Tibial artery (tissue), 4 donors: ENCODE results near the gene BAG5.

Source experiments
- DNase-seq, 2 donors: peaks; one replicate each; pipeline ENCODE4 v3.0.0-alpha.2; 2019
- H3K27ac ChIP-seq, 2 donors: fragments of 200-600 bp; sonication (generic) in 1 of 2; 1 replicate in 1 of 2; 2 replicates in 1 of 2; pipeline ENCODE4 v1.5.1; 2018 to 2019; ENCODE audit warnings: mild to moderate bottlenecking in 1 of 2
- H3K27me3 ChIP-seq, 2 donors: fragments of 200-600 bp; sonication (generic) in 1 of 2; one replicate each; pipeline versions ENCODE4 v1.5.1 to v1.6.0; 2016 to 2019
- H3K36me3 ChIP-seq, 3 donors: fragments of 200-600 bp; sonication (generic) in 2 of 3; one replicate each; pipeline ENCODE4 v1.5.1; 2016 to 2019; ENCODE audit warnings: mild to moderate bottlenecking in 2 of 3
- H3K4me1 ChIP-seq, 4 donors: fragments of 200-600 bp; sonication (generic) in 2 of 4; 1 replicate in 3 of 4; 2 replicates in 1 of 4; pipeline ENCODE4 v1.5.1; 2016 to 2019
- H3K4me3 ChIP-seq, 2 donors: fragments of 200-600 bp; sonication (generic) in 1 of 2; 1 replicate in 1 of 2; 2 replicates in 1 of 2; pipeline ENCODE4 v1.5.1; 2018 to 2019; ENCODE audit warnings: mild to moderate bottlenecking in 2 of 2
- H3K9me3 ChIP-seq, 3 donors: fragments of 200-600 bp; sonication (generic) in 1 of 3; one replicate each; pipeline ENCODE4 v1.5.1; 2016 to 2019
- CTCF ChIP-seq, 2 experiments: fragments of 200-600 bp in 1 of 2; fragments of 450-650 bp in 1 of 2; IDR thresholded peaks; one replicate each; pipeline ENCODE4 v1.5.1; 2017 to 2019; ENCODE audit warnings: antibody characterized with exemption in 2 of 2, mild to moderate bottlenecking in 1 of 2, moderate library complexity in 1 of 2
- intact Hi-C: fragments of 100-400 bp; cut with DNase I; formaldehyde crosslinking; loops from one replicate; pipeline ENCODE4 v1.15.0; 2023; ENCODE audit warnings: low total_unique reads

Gene BAG5

DNA sequence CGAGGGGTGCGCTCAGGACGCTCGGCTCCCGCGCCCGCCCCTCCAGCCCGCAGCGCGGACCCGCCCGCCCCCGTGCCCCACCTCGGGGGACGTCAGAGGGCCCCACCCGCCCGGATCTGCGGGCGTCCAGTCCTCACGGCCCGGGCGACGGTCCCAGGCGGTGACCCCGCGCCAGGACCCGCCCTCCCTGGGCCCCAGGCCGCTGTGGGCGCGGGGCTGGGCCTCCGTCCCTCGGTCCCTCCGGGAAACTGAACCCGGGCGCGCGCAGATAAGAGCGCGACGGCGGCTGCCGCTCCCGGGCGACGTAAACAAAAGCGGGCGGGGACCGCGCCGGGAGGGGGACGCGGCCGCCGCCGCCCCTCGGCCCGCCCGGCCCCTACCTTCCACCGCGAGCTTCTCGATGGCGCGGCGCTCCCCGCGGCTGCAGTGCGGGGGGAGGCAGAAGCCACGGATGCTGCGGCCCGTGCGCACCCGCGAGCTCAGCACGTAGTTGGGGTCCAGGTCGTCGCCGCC lies 41.0 kb downstream of the BAG5 start:
- no peaks in the 10 kb centered on the region for H3K27me3 ChIP-seq
- intact Hi-C loops, result loop anchor here (2.0 kb wide), 1 partner anchor 19 kb away; no protein-coding TSS in a partner anchor
- no peaks in the 10 kb centered on the region for H3K9me3 ChIP-seq
- H3K36me3 ChIP-seq, result peaks cover 4 to 7% (median 5%) of the 10 kb centered on the region in 3 donors
- H3K4me1 ChIP-seq, result peaks cover 0 to 57% (median 47%) of the 10 kb centered on the region in 4 donors
- no peak for TF ChIP-seq CTCF (IDR thresholded peaks at IDR 0.05)
- peak overlapping the region; percentile 84 to 90 for H3K27ac ChIP-seq
- peak overlapping the region; percentile 65 to 85 for H3K4me3 ChIP-seq
- no peak for DNase-seq

DNA sequence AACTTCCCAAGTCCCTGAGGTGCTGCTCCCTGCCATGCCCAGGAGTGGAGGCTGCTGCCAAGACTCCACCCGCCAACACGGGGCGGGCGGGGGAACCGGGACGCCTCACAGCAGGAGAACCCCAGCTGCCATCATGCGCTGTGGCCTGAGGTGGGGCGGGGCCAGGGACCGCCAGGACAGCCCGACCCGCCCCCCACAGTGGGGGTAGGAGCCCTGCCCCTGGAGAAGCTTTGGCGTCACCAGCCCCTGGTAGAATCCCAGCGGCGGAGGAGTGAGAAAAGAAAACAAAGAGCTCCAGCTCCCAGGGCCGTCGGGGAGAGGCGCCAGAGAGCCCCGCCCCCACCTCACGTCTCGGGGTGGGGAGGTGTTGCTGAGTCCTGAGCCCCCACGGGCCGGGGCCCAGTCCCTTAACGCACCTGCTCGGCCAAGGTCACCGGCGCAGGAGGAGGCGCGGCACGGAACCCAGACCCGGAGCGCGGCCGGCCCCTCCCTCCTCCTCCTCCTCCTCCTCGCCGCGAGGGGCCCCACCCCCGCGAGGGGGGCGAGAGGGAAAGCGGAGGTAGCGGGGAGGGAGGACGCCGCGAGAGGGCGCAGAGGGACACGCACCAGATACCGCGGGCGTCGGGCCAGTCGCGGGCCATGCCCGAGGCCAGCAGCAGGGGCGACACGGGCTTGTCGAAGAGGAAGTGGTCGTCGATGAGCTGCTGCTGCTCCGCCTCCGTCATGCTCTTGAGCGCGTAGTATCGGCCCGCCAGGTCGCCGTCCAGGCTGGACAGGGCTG lies 41.6 kb downstream of the BAG5 start:
- intact Hi-C loops, result loop anchor here (2.0 kb wide), 1 partner anchor 20 kb away; no protein-coding TSS in a partner anchor
- peaks cover 0 to 57% (median 47%) of the 10 kb centered on the region in 4 donors for H3K4me1 ChIP-seq
- DNase-seq, result peak; percentile 77 to 94

DNA sequence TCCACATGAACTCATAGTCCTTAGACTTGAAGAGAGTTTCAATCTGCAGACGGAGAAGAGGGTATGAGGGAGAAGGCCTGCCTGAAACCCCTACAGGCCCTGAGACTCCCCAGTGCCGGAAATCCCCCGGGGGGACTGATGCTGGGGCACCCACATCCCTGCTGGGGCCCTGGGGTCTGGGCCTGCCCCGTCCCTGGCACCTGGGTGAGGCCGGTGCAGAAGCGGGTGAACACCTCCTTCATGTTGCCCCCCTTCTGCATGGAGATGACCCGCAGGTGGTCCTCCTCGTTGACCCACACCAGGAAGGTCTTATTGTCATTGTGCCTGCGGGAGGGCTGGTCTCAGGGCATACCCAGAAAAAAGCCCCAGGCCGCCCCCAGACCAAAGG lies 42.2 kb downstream of the BAG5 start:
- no peaks in the 10 kb centered on the region for H3K27me3 ChIP-seq
- intact Hi-C loops, result loop anchor here (2.0 kb wide), 1 partner anchor 21 kb away; no protein-coding TSS in a partner anchor
- peak overlapping the region; percentile 84 to 90 for H3K27ac ChIP-seq
- no peak for DNase-seq
- no peaks in the 10 kb centered on the region for H3K9me3 ChIP-seq
- TF ChIP-seq CTCF (IDR thresholded peaks at IDR 0.05), result no peak
- H3K4me1 ChIP-seq, result peaks cover 0 to 57% (median 47%) of the 10 kb centered on the region in 4 donors
- peak overlapping the region; percentile 65 to 85 for H3K4me3 ChIP-seq
- H3K36me3 ChIP-seq, result peaks cover 4 to 7% (median 5%) of the 10 kb centered on the region in 3 donors

More for the DNA sequence above, 41.6 kb downstream of the BAG5 start:
- peak; percentile 59 to 61 for TF ChIP-seq CTCF (IDR thresholded peaks at IDR 0.05)
- Histone ChIP-seq H3K27ac (peak overlapping the region; percentile 84 to 90), H3K36me3 (peaks cover 4 to 7% (median 5%) of the 10 kb centered on the region in 3 donors), H3K27me3 (no peaks in the 10 kb centered on the region), H3K9me3 (no peaks in the 10 kb centered on the region), H3K4me3 (peak overlapping the region; percentile 65 to 85)

- peaks cover 0 to 57% (median 47%) of the 10 kb centered on the region in 4 donors for H3K4me1 ChIP-seq
- H3K27ac ChIP-seq, result peak overlapping the region; percentile 84 to 90
- H3K9me3 ChIP-seq, result no peaks in the 10 kb centered on the region
- peaks cover 4 to 7% (median 5%) of the 10 kb centered on the region in 3 donors for H3K36me3 ChIP-seq
- no peak for TF ChIP-seq CTCF (IDR thresholded peaks at IDR 0.05)
- no peak overlapping the region for H3K4me3 ChIP-seq
- H3K27me3 ChIP-seq, result no peaks in the 10 kb centered on the region
- DNase-seq, result peak in 1 of 2 donors; percentile 78
- intact Hi-C loops, result loop anchor here (2.0 kb wide), 2 partner anchors 21 to 27 kb away; no protein-coding TSS in a partner anchor
Observed at GRCh38 chr14:103519837-103520212, 42.6 kb downstream of the BAG5 start.

GRCh38 chr14:103519043-103519836 lies 43.2 kb downstream of the BAG5 start:
- no peak for TF ChIP-seq CTCF (IDR thresholded peaks at IDR 0.05)
- peak in 1 of 2 donors; percentile 88 for DNase-seq
- intact Hi-C loops, result loop anchor here (2.0 kb wide), 1 partner anchor 28 kb away; no protein-coding TSS in a partner anchor

More at GRCh38 chr14:103519043-103519836, 43.2 kb downstream of the BAG5 start:
- Histone ChIP-seq H3K27ac (peak overlapping the region; percentile 84 to 90), H3K36me3 (peaks cover 4 to 7% (median 5%) of the 10 kb centered on the region in 3 donors), H3K27me3 (no peaks in the 10 kb centered on the region), H3K4me3 (no peak overlapping the region), H3K4me1 (peaks cover 0 to 57% (median 47%) of the 10 kb centered on the region in 4 donors), H3K9me3 (no peaks in the 10 kb centered on the region)
